GM20000 (cell line): ENCODE measurements around the gene ZNF438.

Source experiments
- DNase-seq: peaks from one replicate; pipeline ENCODE4 v3.0.0; 2012; ENCODE audit warnings: low spot score
- CTCF ChIP-seq: IDR thresholded peaks from 2 replicates; pipeline ENCODE4 v1.5.1; 2012; ENCODE audit warnings: mild to moderate bottlenecking, control low read depth; ENCODE audit errors: extremely low read depth, missing control alignments

Gene ZNF438

GRCh38 chr10:30847199-30847598 lies 184.5 kb downstream of the ZNF438 start:
- DNase-seq, result no peak
- TF ChIP-seq CTCF, result no peak

DNA sequence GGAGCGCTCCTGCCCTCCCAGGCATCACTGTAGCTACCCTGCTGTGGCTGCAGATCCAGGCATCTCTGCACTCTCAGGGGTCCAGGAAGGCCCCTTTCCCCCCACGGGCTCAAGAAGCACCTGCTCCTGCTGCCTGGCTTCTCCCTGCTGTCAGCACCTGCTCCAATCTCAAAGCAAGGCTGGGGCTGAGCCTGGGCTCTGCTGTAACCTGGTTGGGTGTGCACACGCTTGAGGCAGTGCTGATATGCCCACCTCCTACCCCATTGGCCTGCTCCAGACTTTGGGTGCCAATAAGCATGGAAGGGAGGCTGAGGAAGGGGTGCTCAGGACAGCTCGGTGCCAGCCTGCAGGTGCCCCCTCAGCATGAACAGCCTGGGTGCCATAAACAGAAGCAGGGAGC lies 185.0 kb downstream of the ZNF438 start:
- no peak for DNase-seq
- TF ChIP-seq CTCF, result no peak

GRCh38 chr10:30842894-30843293 lies 188.8 kb downstream of the ZNF438 start:
- DNase-seq, result no peak
- no peak for TF ChIP-seq CTCF

DNA sequence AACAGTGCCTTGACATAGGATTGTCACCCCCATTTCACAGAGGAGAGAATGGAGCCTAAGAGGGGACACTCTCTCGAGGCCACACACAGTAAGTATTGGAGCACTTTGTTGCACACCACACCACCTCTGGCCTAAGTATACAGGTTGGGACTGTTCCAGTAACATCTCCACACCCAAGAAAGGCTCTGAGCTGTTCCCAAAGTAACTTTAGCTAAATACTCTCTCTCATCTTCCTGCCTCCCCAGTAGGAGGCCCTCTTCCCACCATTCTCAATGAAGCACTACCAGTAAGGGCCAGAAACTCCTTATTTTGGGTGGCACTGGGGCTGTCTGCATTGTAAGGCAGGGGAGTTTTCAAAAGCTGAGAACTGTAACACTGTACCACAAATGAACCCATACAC lies 189.5 kb downstream of the ZNF438 start:
- DNase-seq, result no peak
- no peak for TF ChIP-seq CTCF

GRCh38 chr10:30840395-30841050 lies 191.1 kb downstream of the ZNF438 start:
- no peak for TF ChIP-seq CTCF
- DNase-seq, result no peak

DNA sequence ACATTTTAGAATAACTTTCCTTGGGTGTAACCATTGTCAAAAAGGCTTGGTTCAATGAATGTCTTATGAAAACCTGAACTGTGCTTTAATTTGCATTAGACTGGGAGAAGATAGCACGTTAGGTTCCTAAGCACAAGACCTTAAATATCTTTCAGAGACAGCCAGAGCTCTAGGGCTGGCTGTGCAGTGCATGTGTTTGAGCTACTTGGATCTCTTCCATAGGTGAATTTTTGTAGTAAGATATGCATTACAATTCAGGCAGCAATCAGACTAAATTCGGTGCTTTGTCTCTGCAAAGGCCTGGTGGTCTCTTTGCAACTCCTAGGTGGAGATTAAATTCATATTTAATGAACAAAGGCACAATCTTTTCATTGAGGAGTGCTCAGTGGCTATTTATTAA lies 192.0 kb downstream of the ZNF438 start:
- DNase-seq, result no peak
- no peak for TF ChIP-seq CTCF

GRCh38 chr10:30836406-30836805 lies 195.3 kb downstream of the ZNF438 start:
- DNase-seq, result no peak
- TF ChIP-seq CTCF, result no peak
